ENCODE measurements around the gene CCDC85B. TPM values are rescaled to one million over a fixed set of nuclear protein-coding genes. Genes with fewer than 3 reads are reported as not detected.
"Not testable (repeated sequence)": the region's sequence is repeated elsewhere in the genome, so short reads cannot be mapped to it uniquely, and the experiment has no call there.

The CCDC85B gene
- 39.4 TPM for polyA plus RNA-seq (2013, experiment 1 of 2; ENCODE audit: insufficient read length)
- 47.6 TPM for polyA plus RNA-seq (2013, experiment 2 of 2; ENCODE audit: insufficient read length)

DNA sequence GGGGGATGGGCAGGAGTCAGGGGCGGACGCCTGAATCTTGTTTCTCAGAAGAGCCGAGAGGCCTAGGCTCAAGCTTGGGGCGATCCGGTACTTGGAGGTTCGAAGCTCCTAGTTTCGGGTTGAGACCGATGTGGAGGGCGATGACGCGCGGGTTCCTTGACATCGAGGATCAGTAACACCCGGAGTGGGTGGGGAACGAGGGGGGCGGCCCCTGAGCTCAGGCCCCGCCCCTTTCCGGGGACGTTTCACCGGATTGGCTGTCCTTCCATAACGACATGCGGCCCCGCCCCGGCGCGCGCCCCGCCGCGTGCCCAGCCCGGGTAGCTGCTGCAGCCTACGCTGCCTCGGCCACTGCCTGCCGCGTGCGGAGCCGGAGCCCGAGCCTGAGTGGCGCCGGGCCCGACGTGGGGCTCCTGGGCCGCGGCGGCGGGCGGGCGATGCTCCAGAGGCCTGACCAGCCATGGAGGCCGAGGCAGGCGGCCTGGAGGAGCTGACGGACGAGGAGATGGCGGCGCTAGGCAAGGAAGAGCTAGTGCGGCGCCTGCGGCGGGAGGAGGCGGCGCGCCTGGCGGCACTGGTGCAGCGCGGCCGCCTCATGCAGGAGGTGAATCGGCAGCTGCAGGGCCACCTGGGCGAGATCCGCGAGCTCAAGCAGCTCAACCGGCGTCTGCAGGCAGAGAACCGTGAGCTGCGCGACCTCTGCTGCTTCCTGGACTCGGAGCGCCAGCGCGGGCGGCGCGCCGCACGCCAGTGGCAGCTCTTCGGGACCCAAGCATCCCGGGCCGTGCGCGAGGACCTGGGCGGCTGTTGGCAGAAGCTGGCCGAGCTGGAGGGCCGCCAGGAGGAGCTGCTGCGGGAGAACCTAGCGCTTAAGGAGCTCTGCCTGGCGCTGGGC lies at the start of gene CCDC85B:
Gene CCDC85B, plus strand, starts transcription at position 350 of the 895 bp plus-strand sequence. Its CDS starts 111 bp downstream, at position 461.
- DNase-seq: peak; percentile 97

GRCh38 chr11:65842144-65842543 lies 48.3 kb upstream of the CCDC85B start:
- no peak for DNase-seq

GRCh38 chr11:65843811-65844210 lies 46.7 kb upstream of the CCDC85B start:
- no peak for DNase-seq

DNA sequence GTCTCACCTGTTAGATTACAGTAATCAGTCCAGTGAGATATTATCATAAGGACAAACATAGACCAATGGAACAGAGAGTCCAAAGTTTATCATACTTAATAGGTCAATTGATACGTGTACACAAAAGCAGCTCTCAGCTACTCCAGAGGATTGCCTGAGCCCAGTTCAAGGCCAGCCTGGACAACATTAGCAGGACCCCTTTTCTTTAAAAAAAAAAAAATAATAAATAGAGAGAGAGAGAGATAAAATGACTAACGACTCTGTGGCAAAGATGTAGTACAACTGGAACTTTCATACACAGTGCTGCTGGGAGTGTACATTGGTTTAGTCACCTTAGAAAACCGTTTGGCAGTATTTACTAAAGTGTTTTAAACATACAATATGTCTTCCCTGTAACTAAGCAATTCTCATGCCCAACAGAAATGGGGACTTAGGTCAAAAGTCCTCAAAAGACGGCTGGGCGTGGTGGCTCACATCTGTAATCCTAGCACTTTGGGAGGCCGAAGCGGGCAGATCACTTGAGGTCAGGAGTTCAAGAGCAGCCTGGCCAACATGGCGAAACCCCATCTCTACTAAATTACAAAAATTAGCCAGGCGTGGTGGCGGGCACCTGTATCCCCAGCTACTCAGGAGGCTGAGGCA lies 46.1 kb upstream of the CCDC85B start:
- no peak for DNase-seq

GRCh38 chr11:65847746-65848145 lies 42.7 kb upstream of the CCDC85B start:
- DNase-seq: no peak

DNA sequence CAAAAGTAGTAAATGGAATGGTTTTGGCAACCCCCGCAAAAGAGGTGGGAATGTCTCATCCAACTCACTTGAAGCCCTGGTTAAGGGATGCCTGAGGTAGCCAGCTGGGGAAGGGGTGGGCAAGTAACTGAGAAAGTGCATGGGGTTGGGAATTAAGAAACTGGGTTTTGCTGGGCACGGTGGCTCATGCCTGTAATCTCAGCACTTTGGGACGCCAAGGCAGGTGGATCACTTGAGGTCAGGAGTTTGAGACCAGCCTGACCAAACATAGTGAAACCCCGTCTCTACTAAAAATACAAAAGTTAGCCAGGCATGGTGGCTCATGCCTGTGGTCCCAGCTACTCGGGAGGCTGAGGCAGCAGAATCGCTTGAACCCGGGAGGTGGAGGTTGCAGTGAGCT lies 41.8 kb upstream of the CCDC85B start:
- DNase-seq: not testable (repeated sequence)

- no peak for DNase-seq
Measured at GRCh38 chr11:65849366-65849765, 41.1 kb upstream of the CCDC85B start.

- no peak for DNase-seq
Measured at GRCh38 chr11:65849771-65850216, 40.7 kb upstream of the CCDC85B start.

DNA sequence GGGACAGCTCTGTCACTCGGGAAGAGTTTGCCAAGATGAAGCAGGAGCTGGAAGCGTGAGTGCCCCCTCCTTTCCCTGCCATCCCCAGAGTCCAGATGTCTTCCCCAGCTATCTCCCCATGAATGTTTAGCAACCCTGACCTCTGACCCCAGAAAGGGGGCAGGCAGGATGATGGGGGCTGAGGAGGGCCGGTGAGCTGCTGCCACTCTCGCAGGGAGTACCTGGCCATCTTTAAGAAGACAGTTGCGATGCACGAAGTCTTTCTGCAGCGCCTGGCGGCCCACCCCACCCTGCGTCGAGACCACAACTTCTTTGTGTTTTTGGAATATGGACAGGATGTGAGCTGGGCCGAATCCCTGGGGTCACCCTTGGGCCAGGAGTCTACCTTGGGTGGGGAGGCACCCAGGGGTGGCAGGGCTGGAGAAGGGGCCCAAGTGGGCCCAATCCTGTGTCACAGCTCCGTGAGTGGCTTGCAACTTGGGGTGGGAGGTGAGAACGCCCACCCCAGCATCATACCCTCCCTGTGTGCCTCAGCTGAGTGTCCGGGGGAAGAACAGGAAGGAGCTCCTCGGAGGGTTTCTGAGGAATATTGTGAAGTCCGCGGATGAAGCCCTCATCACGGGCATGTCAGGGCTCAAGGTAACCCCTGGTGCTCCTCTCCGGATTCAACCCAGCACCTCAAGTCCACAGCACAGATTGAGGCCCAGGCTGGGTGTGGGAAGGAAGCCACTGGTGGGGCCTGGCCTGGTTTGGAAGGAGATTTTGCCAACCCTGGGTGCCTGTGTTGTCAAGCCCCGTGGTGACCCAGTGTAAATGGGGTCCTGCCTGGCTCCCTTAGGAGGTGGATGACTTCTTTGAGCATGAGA lies 40.0 kb upstream of the CCDC85B start:
- no peak for DNase-seq

GRCh38 chr11:65851083-65851579 lies 39.3 kb upstream of the CCDC85B start:
- DNase-seq: no peak

- no peak for DNase-seq
Measured at GRCh38 chr11:65851811-65852507, 38.5 kb upstream of the CCDC85B start.

- DNase-seq: no peak
Measured at GRCh38 chr11:65852508-65853245, 37.8 kb upstream of the CCDC85B start.

DNA sequence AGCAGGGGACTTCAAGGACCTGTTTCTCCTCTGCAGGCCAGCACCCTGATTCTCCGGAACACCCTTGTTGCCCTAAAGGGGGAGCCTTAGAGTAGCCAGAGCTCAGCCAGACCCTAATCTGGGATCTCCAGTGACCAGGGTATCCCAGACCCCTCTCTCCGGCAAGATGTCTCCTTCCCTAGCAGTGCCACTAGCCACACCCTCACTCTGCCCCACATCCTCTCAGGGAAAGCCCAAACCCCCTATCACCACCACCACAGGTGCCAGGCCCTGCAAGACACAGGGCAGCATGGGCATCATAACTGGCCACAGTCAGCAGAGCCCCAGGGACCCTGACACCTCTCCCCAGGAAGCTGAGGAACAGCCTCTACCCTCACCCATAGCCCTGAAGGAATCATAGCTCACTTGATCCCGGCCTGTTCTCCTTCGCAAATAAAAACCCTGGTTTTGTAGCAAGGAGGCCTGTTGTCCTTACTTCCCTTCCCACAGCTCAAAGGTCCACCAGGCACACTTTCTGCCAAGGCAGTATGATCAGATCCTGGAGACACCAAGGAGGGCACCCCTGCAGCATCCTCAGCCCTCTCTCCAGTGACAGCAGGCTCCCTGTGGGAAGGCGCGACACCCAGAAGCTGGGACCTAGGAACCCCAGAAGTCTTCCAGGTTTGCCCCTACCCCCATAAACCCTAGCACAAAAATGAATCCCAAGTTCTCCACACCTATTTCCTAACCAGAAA lies 37.1 kb upstream of the CCDC85B start:
- DNase-seq: no peak

- no peak for DNase-seq
Measured at GRCh38 chr11:65854161-65854592, 36.3 kb upstream of the CCDC85B start.

GRCh38 chr11:65854852-65855837 lies 35.3 kb upstream of the CCDC85B start:
- no peak for DNase-seq

GRCh38 chr11:65855927-65856363 lies 34.5 kb upstream of the CCDC85B start:
- DNase-seq: no peak

GRCh38 chr11:65856689-65857499 lies 33.6 kb upstream of the CCDC85B start:
- peak; percentile 56 for DNase-seq

DNA sequence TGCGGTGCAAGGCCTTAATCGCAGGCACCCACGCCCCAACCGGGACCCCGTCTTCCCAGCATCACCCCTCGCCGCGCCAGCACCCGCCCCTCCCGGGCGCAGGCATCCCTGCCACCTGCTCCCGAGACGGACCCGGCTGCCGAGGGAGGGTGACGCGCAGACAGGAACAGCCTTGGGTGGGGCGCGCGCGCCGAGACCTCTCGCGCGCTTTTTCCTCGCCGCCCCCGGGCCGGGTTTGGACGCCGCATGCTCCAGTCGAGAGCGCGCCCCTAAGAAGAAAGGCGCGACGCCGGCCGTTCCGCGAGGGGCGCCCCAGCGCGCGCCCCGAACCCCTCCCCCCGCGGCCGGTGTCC lies 33.0 kb upstream of the CCDC85B start:
- no peak for DNase-seq
